ENCODE data around the gene CRY2.

GRCh38 chr11:45805305-45806071 lies 41.8 kb upstream of the CRY2 start:
- TF ChIP-seq, protein P1, sequence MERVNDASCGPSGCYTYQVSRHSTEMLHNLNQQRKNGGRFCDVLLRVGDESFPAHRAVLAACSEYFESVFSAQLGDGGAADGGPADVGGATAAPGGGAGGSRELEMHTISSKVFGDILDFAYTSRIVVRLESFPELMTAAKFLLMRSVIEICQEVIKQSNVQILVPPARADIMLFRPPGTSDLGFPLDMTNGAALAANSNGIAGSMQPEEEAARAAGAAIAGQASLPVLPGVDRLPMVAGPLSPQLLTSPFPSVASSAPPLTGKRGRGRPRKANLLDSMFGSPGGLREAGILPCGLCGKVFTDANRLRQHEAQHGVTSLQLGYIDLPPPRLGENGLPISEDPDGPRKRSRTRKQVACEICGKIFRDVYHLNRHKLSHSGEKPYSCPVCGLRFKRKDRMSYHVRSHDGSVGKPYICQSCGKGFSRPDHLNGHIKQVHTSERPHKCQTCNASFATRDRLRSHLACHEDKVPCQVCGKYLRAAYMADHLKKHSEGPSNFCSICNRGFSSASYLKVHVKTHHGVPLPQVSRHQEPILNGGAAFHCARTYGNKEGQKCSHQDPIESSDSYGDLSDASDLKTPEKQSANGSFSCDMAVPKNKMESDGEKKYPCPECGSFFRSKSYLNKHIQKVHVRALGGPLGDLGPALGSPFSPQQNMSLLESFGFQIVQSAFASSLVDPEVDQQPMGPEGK (CRISPR knock-in tag; IDR thresholded peaks at IDR 0.05; ENCODE audit: borderline replicate concordance): no peak
- no peak for TF ChIP-seq ZFP3 (CRISPR knock-in tag; IDR thresholded peaks at IDR 0.05)
- TF ChIP-seq, protein P2, sequence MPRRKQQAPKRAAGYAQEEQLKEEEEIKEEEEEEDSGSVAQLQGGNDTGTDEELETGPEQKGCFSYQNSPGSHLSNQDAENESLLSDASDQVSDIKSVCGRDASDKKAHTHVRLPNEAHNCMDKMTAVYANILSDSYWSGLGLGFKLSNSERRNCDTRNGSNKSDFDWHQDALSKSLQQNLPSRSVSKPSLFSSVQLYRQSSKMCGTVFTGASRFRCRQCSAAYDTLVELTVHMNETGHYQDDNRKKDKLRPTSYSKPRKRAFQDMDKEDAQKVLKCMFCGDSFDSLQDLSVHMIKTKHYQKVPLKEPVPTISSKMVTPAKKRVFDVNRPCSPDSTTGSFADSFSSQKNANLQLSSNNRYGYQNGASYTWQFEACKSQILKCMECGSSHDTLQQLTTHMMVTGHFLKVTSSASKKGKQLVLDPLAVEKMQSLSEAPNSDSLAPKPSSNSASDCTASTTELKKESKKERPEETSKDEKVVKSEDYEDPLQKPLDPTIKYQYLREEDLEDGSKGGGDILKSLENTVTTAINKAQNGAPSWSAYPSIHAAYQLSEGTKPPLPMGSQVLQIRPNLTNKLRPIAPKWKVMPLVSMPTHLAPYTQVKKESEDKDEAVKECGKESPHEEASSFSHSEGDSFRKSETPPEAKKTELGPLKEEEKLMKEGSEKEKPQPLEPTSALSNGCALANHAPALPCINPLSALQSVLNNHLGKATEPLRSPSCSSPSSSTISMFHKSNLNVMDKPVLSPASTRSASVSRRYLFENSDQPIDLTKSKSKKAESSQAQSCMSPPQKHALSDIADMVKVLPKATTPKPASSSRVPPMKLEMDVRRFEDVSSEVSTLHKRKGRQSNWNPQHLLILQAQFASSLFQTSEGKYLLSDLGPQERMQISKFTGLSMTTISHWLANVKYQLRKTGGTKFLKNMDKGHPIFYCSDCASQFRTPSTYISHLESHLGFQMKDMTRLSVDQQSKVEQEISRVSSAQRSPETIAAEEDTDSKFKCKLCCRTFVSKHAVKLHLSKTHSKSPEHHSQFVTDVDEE (CRISPR knock-in tag; IDR thresholded peaks at IDR 0.05): no peak
- no peak for TF ChIP-seq ARNTL (CRISPR knock-in tag; IDR thresholded peaks at IDR 0.05; ENCODE audit: borderline replicate concordance, low read depth)
- no peak for TF ChIP-seq RARB (CRISPR knock-in tag; IDR thresholded peaks at IDR 0.05)
- TF ChIP-seq TCF4 (CRISPR knock-in tag; IDR thresholded peaks at IDR 0.05; ENCODE audit: borderline replicate concordance): no peak
- no peak for TF ChIP-seq SNAI2 (CRISPR knock-in tag; IDR thresholded peaks at IDR 0.05)
- TF ChIP-seq, protein P3, sequence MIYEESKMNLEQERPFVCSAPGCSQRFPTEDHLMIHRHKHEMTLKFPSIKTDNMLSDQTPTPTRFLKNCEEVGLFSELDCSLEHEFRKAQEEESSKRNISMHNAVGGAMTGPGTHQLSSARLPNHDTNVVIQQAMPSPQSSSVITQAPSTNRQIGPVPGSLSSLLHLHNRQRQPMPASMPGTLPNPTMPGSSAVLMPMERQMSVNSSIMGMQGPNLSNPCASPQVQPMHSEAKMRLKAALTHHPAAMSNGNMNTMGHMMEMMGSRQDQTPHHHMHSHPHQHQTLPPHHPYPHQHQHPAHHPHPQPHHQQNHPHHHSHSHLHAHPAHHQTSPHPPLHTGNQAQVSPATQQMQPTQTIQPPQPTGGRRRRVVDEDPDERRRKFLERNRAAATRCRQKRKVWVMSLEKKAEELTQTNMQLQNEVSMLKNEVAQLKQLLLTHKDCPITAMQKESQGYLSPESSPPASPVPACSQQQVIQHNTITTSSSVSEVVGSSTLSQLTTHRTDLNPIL (CRISPR knock-in tag; IDR thresholded peaks at IDR 0.05; ENCODE audit: low read depth): no peak

Data from SK-N-SH treated with all-trans-retinoic acid at 6 μM for 48 hours (cell line).